OCI-M1 (cell line): ENCODE data around the gene COL4A2.

Experiments used
- DNase-seq: peaks from one replicate; lab custom pipeline; 2025; lab: John Stamatoyannopoulos, UW

The COL4A2 gene

DNA sequence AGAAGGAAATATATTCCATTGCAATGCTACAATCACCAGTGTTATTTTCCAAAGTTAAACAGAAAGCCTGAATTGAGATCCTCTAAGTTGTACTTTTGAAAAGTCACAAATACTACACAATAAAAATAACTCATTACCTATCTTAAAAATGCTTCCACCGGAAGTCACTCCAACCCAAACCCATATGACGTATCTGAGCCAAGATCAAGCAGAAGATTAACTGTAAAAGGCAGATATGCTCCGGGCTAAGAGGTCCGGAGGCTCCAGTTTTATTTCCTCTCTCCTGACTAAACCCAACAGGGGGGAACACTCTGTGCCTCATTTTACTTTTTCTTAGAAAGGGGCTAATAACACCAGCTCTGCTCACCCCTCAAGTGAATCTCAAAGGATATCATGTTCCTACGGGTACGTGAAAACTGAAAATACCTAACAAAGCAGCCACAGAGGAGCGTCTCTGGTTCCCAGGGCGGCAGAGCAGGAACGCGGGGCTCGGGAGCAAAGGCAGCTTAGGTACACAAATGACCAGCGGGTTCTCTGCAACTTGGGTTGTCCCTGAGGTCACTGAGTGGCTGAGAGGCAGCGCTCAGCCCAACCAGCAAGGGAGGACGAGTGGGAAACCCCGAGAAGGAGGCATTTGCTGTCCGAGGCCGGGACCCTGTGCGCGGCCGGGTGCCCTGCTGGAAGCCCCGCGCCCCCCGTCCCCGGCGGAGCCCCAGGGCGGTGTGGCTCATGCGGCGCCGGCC lies 253.7 kb downstream of the COL4A2 start:
- peak; percentile 69 for DNase-seq

DNA sequence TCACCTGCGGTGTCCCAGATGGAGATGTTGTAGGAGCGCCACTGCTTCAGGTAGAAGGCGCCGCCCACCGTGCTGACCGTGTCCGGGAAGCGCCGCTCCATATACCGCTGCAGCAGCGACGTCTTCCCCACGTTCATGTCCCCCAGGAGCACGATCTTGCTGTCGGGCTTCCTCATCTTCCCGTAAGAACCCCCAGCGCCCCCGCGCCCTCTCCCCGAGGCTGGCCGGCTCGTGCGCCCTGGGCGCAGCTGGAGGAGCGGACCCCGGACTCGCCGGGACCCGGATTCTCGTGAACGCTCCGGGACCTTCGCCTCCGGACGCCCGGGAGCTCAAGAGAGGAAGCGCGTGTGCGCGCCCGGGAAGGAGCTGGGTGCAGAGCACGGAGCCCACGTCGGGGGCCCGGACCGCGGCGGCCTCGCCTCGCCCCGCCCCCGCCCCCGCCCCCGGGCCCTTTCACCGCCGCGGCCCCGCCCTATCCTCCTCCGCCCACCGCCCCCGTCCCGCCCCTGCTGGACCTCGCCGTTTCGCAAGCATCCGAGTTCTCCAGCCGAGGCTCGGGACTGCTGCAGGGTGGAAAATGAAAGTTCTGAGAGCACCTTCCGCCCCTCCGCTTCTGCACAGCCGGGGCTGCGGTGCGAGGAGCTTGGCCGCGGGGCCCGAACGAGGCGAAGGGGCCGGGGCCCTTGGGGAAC lies 254.4 kb downstream of the COL4A2 start, which contains the start of gene RAB20:
TSS of gene RAB20 (minus strand) at position 379 of the 692 bp plus-strand sequence. CDS start at position 176, 203 bp downstream.
- DNase-seq = peak; percentile 88

DNA sequence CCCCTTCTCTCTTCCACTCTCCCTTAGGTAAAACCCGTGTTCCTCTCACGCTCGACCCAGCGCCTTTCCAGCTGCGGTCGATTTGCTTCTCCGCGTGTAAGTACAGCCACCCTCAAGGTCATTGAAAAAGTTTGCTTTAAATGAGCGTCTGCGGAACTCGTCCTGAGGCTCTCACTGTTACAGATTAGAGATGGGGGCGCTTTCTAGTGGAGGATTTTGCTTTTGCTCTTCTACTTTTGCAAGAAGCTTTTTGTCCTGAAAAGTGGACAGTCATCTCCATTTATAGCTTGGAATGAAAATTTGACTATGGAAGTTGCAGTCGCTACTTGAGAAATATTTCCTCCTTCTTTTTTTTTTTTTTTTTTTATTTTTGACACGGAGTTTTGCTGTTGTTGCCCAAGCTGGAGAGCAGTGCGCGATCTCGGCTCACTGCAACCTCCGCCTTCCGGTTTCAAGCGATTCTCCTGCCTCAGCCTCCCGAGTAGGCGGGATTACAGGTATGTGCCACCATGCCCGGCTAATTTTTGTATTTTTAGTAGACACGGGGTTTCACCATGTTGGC lies 255.0 kb downstream of the COL4A2 start:
- DNase-seq = no peak
